Effector memory CD8-positive, alpha-beta T cell (primary cell): ENCODE results near the gene NDOR1.

ENCODE experiments used
- ATAC-seq: fragments of 150-1000 bp; cut with Tn5 transposase; replicated peaks from 2 replicates; pipeline ENCODE4 v1.10.0; 2021; ENCODE audit warnings: mild to moderate bottlenecking, moderate library complexity
- DNase-seq, 3 experiments: peaks; one replicate each; pipeline ENCODE4 v3.0.0; 2021
- H3K27ac Mint-ChIP-seq, 2 donors: one replicate each; pipeline ENCODE4 v1.8.0; 2022; ENCODE audit warnings: mild to moderate bottlenecking in 2 of 2, mixed read lengths in 2 of 2, moderate library complexity in 2 of 2
- H3K27me3 Mint-ChIP-seq, 2 donors: one replicate each; pipeline ENCODE4 v1.8.0; 2022; ENCODE audit warnings: mixed read lengths in 2 of 2
- H3K36me3 Mint-ChIP-seq: one replicate; pipeline ENCODE4 v1.8.0; 2022; ENCODE audit warnings: mild to moderate bottlenecking, moderate library complexity, mixed read lengths; ENCODE audit not compliant: insufficient read depth
- H3K4me1 Mint-ChIP-seq, 2 donors: one replicate each; pipeline ENCODE4 v1.8.0; 2022; ENCODE audit warnings: low read depth in 2 of 2, mixed read lengths in 2 of 2
- H3K4me3 Mint-ChIP-seq, 2 donors: one replicate each; pipeline ENCODE4 v1.8.0; 2022; ENCODE audit warnings: mild to moderate bottlenecking in 2 of 2, mixed read lengths in 2 of 2, moderate library complexity in 2 of 2
- H3K9me3 Mint-ChIP-seq, 2 donors: one replicate each; pipeline ENCODE4 v1.8.0; 2022; ENCODE audit warnings: mixed read lengths in 2 of 2

NDOR1 gene

DNA sequence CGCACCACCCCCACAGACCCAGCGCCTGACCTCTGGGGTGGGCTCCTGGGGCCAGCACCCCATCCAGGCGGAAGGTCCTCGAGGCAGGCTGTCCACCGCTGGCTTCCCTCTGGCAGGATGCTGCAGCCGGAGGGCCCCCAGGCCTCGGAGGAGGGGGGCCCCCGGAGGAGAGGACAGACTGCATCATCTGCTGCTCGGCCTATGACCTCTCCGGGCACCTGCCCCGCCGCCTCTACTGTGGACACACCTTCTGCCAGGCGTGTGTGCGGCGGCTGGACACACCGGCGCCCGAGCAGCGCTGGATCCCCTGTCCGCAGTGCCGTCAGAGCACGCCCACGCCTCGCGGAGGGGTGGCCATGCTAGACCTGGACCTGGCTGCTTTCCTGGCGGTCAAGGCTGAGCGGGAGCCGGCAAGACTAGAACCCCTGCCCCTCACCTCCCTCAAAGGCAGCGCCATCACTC lies 23.0 kb downstream of the NDOR1 start:
- Mint-ChIP-seq H3K36me3 (peaks cover 5% of the 10 kb centered on the region), H3K4me3 (no peak overlapping the region), H3K27ac (no peak overlapping the region), H3K4me1 (peaks cover 2 to 4% of the 10 kb centered on the region in 2 donors), H3K9me3 (no peaks in the 10 kb centered on the region), H3K27me3 (peaks cover 16 to 24% of the 10 kb centered on the region in 2 donors)
- ATAC-seq (no peak), DNase-seq (no peak)

DNA sequence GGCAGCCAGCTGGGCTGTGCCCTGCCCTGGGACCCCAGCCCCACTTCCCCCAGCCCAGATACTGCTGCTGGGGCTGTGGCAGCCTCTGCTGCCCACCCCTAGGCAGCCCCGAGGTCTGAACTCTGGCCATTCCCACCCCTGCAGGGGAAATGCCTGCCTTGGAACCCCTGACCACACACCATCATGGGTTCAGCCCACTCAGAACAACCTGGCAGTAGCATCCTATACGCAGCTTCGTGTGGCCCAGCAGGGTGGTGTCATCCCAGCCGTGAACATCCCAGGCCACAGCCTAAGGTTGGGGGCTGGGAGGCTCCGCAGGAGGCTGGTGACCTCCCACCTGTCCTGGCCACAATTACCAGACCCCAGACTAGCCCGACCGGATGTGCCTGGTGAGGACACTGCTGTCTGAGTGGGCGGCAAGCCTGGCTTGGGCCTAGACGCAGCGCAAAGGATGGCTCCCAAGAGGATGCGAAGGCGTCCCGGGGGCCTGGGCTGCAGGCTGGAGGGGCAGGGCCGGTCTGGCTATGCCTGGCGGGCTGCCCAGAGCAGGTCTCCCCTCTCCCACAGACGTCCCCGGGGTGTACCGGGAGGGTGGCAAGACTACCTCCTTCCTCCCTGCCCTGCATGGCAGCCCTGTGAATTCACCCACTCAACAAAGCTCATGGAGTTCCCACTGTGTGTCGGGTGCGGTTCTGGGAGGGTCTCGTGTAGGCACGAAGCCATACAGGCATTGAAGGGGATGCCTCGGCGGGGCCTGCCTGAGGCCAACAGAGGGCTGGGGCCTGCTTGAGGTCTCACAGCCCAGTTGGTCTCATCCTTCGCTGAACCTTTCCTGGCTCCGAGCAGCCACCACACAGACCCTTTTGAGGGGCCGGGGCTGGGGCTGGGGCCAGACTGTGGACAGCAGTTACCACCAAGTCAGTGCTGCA lies 23.7 kb downstream of the NDOR1 start:
- no peak overlapping the region for H3K4me3 Mint-ChIP-seq
- no peak for ATAC-seq
- H3K36me3 Mint-ChIP-seq = no peaks in the 10 kb centered on the region
- H3K4me1 Mint-ChIP-seq = peaks cover 2 to 4% of the 10 kb centered on the region in 2 donors
- no peaks in the 10 kb centered on the region for H3K9me3 Mint-ChIP-seq
- no peak for DNase-seq
- H3K27me3 Mint-ChIP-seq = peaks cover 16 to 24% of the 10 kb centered on the region in 2 donors
- H3K27ac Mint-ChIP-seq = no peak overlapping the region

DNA sequence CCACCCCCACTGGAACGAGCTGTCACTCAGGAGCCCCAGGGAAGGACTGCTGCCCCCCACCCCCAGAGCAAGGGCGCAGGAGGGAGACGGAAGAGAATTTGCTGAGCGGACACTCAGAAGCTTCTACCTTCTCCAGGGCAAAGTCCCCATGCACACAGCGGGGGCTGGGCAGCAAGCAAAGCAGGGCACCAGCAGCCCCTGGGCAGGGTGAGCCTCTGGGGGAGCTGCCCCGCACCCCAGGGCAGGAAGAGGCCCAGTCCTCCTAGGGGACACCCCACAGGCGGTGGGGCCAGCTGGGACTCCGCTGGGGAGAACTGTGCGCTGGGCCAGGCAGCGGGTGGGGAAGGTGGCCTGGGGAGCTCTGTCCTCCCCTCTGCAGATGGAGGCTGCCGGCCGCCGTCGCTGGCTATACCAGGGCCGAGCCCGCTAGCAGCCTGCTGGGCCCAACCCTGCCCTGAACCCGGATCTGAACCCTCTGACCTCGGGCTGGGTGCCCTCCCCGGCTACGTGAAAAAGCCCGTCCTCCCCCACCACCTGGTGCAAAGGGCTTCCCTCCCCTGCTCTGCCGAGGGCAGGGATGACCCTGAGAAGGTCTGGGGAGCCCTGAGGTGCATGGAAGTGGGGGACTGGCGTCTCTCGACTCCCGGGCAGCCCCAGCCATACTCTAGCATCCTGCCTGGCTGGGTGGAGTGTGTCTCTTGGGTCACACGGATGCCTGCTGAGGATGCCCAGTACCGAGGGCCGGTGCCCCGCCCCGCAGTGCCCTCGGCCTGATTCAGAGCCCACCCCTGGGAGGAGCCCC lies 24.6 kb downstream of the NDOR1 start:
- Mint-ChIP-seq H3K27me3 (peaks cover 16 to 32% of the 10 kb centered on the region in 2 donors), H3K4me3 (no peak overlapping the region), H3K9me3 (no peaks in the 10 kb centered on the region), H3K36me3 (no peaks in the 10 kb centered on the region), H3K27ac (no peak overlapping the region), H3K4me1 (peaks cover 2 to 8% of the 10 kb centered on the region in 2 donors)
- DNase-seq (no peak), ATAC-seq (no peak)

DNA sequence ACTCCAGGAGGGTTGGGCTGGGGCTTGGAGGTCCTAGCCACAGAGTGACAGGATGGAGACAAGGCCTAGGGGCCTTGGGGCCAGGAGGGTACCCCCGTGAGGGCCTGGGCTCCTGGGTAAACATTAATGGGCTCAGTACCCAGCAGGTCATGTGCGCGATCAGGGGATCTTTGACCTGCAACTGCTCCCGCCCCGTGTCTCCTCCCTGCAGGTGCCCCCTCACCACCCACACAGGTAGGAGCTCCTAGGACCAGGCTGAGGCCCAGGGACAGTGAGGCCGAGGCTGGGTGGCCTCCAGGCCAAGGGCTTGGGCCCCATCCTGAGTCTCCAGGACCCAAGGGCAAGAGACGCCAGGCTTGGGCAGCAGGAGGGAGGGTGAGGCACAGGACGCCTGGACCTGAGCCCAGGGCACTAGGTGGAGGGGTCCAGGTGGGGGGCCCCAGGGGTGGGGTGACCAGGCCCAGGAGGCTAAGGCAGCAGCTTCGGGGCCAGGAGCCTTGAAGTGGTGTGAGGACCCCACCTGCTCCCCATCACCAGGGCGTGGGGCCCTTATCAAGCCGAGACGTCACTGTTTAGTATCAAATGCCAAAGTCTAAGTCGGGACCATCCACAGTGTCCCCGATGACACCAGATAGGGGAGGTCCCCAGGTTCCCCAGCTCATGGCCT lies 25.3 kb downstream of the NDOR1 start, which contains the start of gene SLC34A3:
TSS of gene SLC34A3 (plus strand) at position 197 of the 667 bp plus-strand sequence. CDS start 802 bp downstream, outside the sequence.
- Mint-ChIP-seq H3K27ac (no peak within 1 kb of the TSS), H3K4me1 (peaks cover 4 to 11% of the 10 kb centered on the region in 2 donors), H3K27me3 (peaks cover 16 to 38% of the 10 kb centered on the region in 2 donors), H3K9me3 (no peaks in the 10 kb centered on the region), H3K4me3 (no peak within 1 kb of the TSS), H3K36me3 (no peaks in the 10 kb centered on the region)
- ATAC-seq (no peak), DNase-seq (no peak)

DNA sequence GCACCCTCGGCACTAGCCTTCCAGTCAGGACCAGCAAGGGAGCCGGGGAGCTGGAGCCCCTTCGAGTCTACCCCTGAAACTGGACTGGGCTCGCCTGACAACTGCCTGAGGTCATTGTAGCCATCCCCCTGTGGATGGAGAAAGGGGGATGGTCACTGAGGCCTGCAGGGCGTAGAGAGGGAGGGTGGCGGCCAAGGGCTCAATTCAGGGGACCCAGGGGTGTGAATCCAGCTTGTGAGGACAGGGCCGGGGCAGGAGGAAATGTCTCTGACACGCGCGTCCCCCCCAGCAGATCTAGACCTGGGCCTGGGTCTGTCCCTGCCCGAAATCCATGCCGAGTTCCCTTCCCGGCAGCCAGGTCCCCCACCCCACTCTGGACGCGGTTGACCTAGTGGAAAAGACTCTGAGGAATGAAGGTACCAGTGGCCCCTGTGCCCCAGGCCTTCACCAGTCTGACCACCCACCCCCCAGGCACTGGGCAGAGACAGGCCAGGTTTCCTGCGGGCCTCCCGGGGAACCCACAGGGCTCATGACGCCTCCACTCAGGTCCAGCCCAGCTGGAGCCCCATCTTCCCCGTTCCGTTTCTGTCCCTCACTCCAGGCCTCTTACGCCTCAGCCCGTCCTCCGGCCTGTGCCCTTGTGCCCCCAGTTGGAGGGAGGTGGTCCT lies 26.0 kb downstream of the NDOR1 start:
- H3K4me3 Mint-ChIP-seq = no peak overlapping the region
- H3K27me3 Mint-ChIP-seq = peaks cover 16 to 38% of the 10 kb centered on the region in 2 donors
- H3K4me1 Mint-ChIP-seq = peaks cover 4 to 11% of the 10 kb centered on the region in 2 donors
- H3K27ac Mint-ChIP-seq = no peak overlapping the region
- no peaks in the 10 kb centered on the region for H3K9me3 Mint-ChIP-seq
- ATAC-seq = no peak
- H3K36me3 Mint-ChIP-seq = no peaks in the 10 kb centered on the region
- DNase-seq = no peak

DNA sequence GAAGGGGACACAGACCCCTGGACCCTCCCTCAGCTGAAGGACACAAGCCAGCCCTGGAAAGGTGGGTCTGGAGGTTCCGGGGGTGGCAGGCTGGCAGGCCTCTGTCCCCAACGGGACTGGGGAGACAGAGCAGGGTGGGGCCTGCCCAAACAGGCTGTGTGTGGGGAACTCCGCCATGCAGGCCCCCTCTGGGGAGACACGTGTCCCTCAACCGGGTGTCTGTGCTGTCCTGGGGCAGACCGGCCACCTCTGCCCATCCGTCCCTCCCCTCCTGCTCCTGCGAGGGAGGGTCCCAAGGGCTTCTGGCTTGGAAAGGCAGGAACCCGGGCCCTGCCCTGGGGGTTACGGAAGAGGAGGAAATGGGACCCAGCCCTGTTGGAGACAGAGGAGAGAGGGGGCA lies 26.6 kb downstream of the NDOR1 start:
- H3K9me3 Mint-ChIP-seq = no peaks in the 10 kb centered on the region
- H3K36me3 Mint-ChIP-seq = no peaks in the 10 kb centered on the region
- no peak overlapping the region for H3K27ac Mint-ChIP-seq
- DNase-seq (no peak), ATAC-seq (no peak)
- H3K4me1 Mint-ChIP-seq = peaks cover 4 to 11% of the 10 kb centered on the region in 2 donors
- no peak overlapping the region for H3K4me3 Mint-ChIP-seq
- peaks cover 16 to 38% of the 10 kb centered on the region in 2 donors for H3K27me3 Mint-ChIP-seq

DNA sequence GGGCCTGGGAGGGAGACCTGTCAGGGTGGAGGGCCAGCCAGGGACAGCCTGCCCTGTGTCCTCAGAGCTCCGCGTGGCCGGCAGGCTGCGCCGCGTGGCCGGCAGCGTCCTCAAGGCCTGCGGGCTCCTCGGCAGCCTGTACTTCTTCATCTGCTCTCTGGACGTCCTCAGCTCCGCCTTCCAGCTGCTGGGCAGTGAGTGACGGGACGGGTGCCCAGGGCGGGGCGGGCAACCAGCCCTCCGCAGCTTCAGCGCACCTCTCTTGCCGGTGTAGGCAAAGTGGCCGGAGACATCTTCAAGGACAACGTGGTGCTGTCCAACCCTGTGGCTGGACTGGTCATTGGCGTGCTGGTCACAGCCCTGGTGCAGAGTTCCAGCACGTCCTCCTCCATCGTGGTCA lies 27.0 kb downstream of the NDOR1 start:
- ATAC-seq = no peak
- no peaks in the 10 kb centered on the region for H3K36me3 Mint-ChIP-seq
- H3K4me1 Mint-ChIP-seq = peaks cover 4 to 10% of the 10 kb centered on the region in 2 donors
- peaks cover 13 to 34% of the 10 kb centered on the region in 2 donors for H3K27me3 Mint-ChIP-seq
- no peak overlapping the region for H3K27ac Mint-ChIP-seq
- DNase-seq = no peak
- no peaks in the 10 kb centered on the region for H3K9me3 Mint-ChIP-seq
- no peak overlapping the region for H3K4me3 Mint-ChIP-seq

DNA sequence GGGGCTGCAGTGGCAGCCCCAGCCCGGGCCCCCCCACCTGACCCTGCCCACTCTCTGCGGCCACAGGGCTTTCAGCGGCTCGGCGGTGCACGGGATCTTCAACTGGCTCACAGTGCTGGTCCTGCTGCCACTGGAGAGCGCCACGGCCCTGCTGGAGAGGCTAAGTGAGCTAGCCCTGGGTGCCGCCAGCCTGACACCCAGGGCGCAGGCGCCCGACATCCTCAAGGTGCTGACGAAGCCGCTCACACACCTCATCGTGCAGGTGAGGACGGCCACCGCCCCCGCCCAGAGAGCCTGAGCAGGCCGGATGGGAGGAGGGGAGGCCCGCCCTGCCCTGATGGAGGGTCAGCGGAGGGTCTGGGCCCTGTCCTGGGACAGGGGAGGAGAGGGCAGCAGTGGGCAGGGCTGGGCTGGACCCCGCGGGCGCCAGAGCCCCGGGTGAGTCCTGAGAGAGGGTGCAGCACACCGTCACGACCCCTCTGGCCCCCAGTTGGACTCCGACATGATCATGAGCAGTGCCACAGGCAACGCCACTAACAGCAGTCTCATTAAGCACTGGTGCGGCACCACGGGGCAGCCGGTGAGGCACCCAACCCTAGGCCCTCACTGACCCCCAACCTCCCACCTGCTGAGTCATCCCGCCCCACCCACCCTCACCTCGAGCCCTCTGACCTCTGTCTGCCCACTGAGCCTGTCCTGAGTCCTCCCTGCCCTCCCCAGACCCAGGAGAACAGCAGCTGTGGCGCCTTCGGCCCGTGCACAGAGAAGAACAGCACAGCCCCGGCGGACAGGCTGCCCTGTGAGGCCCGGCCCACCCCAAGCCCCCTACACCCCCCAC lies 27.9 kb downstream of the NDOR1 start:
- ATAC-seq = no peak
- Mint-ChIP-seq H3K36me3 (no peaks in the 10 kb centered on the region), H3K4me1 (peaks cover 2 to 7% of the 10 kb centered on the region in 2 donors), H3K4me3 (no peak overlapping the region), H3K27me3 (peaks cover 9 to 28% of the 10 kb centered on the region in 2 donors), H3K9me3 (no peaks in the 10 kb centered on the region), H3K27ac (no peak overlapping the region)
- no peak for DNase-seq

DNA sequence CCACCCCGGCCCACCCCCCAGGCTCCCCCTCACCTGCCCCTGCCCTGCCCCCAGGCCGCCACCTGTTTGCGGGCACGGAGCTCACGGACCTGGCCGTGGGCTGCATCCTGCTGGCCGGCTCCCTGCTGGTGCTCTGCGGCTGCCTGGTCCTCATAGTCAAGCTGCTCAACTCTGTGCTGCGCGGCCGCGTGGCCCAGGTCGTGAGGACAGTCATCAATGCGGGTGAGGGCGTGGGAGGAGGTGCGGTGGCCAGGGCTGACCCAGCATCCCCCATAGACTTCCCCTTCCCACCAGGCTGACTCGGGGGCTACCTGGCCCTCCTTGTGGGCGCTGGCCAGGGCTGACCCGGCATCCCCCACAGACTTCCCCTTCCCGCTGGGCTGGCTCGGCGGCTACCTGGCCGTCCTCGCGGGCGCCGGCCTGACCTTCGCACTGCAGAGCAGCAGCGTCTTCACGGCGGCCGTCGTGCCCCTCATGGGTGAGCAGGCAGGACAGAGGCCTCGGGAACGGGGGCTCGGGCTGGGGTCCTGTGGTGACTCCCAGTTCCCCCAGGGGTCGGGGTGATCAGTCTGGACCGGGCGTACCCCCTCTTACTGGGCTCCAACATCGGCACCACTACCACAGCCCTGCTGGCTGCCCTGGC lies 28.7 kb downstream of the NDOR1 start:
- Mint-ChIP-seq H3K27me3 (peaks cover 9 to 28% of the 10 kb centered on the region in 2 donors), H3K4me1 (peaks cover 7 to 11% of the 10 kb centered on the region in 2 donors), H3K4me3 (no peak overlapping the region), H3K9me3 (no peaks in the 10 kb centered on the region), H3K27ac (no peak overlapping the region), H3K36me3 (no peaks in the 10 kb centered on the region)
- no peak for ATAC-seq
- no peak for DNase-seq

DNA sequence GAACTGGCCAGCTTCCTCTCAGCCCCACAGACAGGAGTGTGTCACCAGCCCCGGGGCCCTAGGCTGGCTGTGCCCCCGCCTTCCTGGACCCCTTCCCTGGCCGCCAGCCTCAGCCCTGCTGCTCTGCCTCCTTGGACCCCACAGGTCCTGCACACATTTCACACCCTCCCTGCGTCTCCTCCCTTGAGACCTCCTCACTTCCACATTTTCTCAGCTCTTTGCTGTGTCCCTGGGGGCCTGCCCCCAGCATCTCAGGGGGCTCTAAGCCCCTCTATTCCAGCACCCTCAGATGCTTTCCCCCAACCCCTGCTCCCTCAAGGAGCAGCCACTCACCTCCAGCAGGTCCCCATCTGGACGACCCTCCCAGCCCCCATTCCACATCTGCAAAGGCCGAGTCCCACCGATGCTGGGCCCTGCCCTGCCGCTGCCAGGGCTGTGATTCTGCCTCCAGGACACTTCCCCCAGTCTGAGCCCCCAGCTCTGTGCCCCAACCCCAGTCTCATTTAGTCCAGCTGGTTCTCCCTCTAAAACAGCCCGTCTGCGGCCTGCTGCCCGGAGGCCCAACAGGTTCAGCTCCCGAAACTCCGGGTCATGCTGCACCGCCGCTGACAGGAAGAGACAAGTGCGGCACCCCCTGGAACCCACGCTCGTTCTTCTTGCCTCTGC lies 29.4 kb downstream of the NDOR1 start:
- H3K36me3 Mint-ChIP-seq = peaks cover 4% of the 10 kb centered on the region
- peaks cover 9 to 28% of the 10 kb centered on the region in 2 donors for H3K27me3 Mint-ChIP-seq
- H3K27ac Mint-ChIP-seq = no peak overlapping the region
- DNase-seq = no peak
- ATAC-seq = no peak
- H3K4me3 Mint-ChIP-seq = no peak overlapping the region
- no peaks in the 10 kb centered on the region for H3K9me3 Mint-ChIP-seq
- peaks cover 9 to 11% of the 10 kb centered on the region in 2 donors for H3K4me1 Mint-ChIP-seq

DNA sequence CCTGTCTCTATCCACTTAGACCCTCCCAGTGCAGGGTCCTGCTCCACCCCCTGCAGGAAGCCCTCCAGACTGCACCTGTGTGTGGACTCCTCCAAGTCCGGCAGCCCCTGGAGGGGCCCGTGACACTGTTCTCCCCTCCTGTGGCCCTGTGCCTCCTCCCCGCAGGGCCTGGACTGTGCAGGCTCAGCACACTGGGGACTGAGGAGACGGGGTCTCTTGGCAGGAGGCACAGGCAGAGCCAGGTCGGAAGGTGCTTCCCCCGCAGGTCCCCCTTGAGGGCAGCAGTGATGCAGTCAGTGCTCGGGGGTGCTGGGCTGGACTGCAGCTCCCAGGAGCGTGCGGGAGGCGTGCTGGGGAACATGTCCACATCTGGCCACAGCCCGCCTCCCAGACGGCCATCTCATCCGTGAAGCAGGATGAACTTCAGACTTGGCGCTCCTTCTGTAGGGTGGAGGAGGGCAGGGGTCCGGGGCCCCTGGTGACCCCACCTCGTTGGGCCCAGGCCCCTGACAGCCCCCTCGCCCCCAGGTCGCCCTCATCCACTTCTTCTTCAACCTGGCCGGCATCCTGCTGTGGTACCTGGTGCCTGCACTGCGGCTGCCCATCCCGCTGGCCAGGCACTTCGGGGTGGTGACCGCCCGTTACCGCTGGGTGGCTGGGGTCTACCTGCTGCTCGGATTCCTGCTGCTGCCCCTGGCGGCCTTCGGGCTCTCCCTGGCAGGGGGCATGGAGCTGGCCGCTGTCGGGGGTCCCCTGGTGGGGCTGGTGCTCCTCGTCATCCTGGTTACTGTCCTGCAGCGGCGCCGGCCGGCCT lies 30.1 kb downstream of the NDOR1 start:
- Mint-ChIP-seq H3K4me1 (peaks cover 9 to 11% of the 10 kb centered on the region in 2 donors), H3K27me3 (peaks cover 9 to 28% of the 10 kb centered on the region in 2 donors), H3K9me3 (no peaks in the 10 kb centered on the region), H3K27ac (no peak overlapping the region), H3K4me3 (no peak overlapping the region), H3K36me3 (peaks cover 4% of the 10 kb centered on the region)
- no peak for ATAC-seq
- no peak for DNase-seq
